Measurements from ENCODE around the gene FAM72D.
"Not testable (repeated sequence)": the region's sequence is repeated elsewhere in the genome, so short reads cannot be mapped to it uniquely, and the experiment has no call there.

- not testable (repeated sequence) for TF ChIP-seq CTCF, POLR2A (IDR thresholded peaks at IDR 0.05)
Observed at GRCh38 chr1:145063941-145064648, 31.7 kb upstream of the FAM72D start.
